ENCODE measurements around the gene S1PR3. TPM values are rescaled to one million over a fixed set of nuclear protein-coding genes. Genes with fewer than 3 reads are reported as not detected.

S1PR3 gene
- total and polyA plus RNA-seq, 4 donors, result 1.4 to 4.5 (median 2.9) TPM

- TF ChIP-seq JUND (IDR thresholded peaks at IDR 0.05), result no peak
- TF ChIP-seq EGR1 (IDR thresholded peaks at IDR 0.05; ENCODE audit: low read depth in 2 of 2), result no peak
- TF ChIP-seq HNF4G (IDR thresholded peaks at IDR 0.05), result no peak
- TF ChIP-seq GABPA (IDR thresholded peaks at IDR 0.05 in 1 of 2, conservative IDR thresholded peaks at IDR 0.05 in 1 of 2), result no peak
- no peak for TF ChIP-seq FOXA1 (IDR thresholded peaks at IDR 0.05)
- TF ChIP-seq HNF4A (conservative IDR thresholded peaks at IDR 0.05), result no peak
Observed at GRCh38 chr9:88971131-88971960, 19.9 kb upstream of the S1PR3 start (continued).

GRCh38 chr9:88972401-88972800 lies 18.9 kb upstream of the S1PR3 start:
- Histone ChIP-seq H3K4me1 (ENCODE audit: control insufficient read depth in 4 of 4, insufficient read depth in 4 of 4, low read length in 3 of 4) (peaks cover 0 to 1% (median 0%) of the 10 kb centered on the region in 4 donors), H3K27ac (ENCODE audit: low read depth in 1 of 2, low read length in 2 of 2) (no peak overlapping the region), H3K9me3 (ENCODE audit: control insufficient read depth in 4 of 4, low read length in 3 of 4) (peaks cover 0 to 5% (median 4%) of the 10 kb centered on the region in 4 donors), H3K27me3 (ENCODE audit: control insufficient read depth in 4 of 4, insufficient read depth in 4 of 4, low read length in 3 of 4) (no peaks in the 10 kb centered on the region), H3K9ac (ENCODE audit: low read depth in 1 of 2, low read length in 2 of 2) (no peak overlapping the region), H3K36me3 (ENCODE audit: control insufficient read depth in 4 of 4, insufficient read depth in 3 of 4, low read depth in 1 of 4, low read length in 3 of 4) (no peaks in the 10 kb centered on the region), H3K4me3 (ENCODE audit: low read depth in 1 of 3, low read length in 3 of 3) (no peak overlapping the region)
- DNase-seq (ENCODE audit: low spot score), result no peak
- no peak for TF ChIP-seq MAX (IDR thresholded peaks at IDR 0.05)
- TF ChIP-seq HNF4A (conservative IDR thresholded peaks at IDR 0.05), result no peak
- no peak for TF ChIP-seq ZBTB33 (IDR thresholded peaks at IDR 0.05)
- no peak for TF ChIP-seq FOXA2 (IDR thresholded peaks at IDR 0.05)
- no peak for TF ChIP-seq TAF1 (conservative IDR thresholded peaks at IDR 0.05)
- WGBS, result 88% methylated on average over 4 of the region's 4 CpGs

- Histone ChIP-seq H3K4me3 (ENCODE audit: low read depth in 1 of 3, low read length in 3 of 3) (no peak overlapping the region), H3K27ac (ENCODE audit: low read depth in 1 of 2, low read length in 2 of 2) (no peak overlapping the region), H3K36me3 (ENCODE audit: control insufficient read depth in 4 of 4, insufficient read depth in 3 of 4, low read depth in 1 of 4, low read length in 3 of 4) (no peaks in the 10 kb centered on the region), H3K9me3 (ENCODE audit: control insufficient read depth in 4 of 4, low read length in 3 of 4) (peaks cover 0 to 5% (median 4%) of the 10 kb centered on the region in 4 donors), H3K27me3 (ENCODE audit: control insufficient read depth in 4 of 4, insufficient read depth in 4 of 4, low read length in 3 of 4) (no peaks in the 10 kb centered on the region), H3K4me1 (ENCODE audit: control insufficient read depth in 4 of 4, insufficient read depth in 4 of 4, low read length in 3 of 4) (peaks cover 0 to 1% (median 0%) of the 10 kb centered on the region in 4 donors), H3K9ac (ENCODE audit: low read depth in 1 of 2, low read length in 2 of 2) (no peak overlapping the region)
- no peak for DNase-seq (ENCODE audit: low spot score)
- 92% methylated on average over 12 of the region's 12 CpGs for WGBS
- TF ChIP-seq ATF3 (IDR thresholded peaks at IDR 0.05) (no peak), HNF4G (IDR thresholded peaks at IDR 0.05) (no peak), REST (IDR thresholded peaks at IDR 0.05) (no peak), ZBTB33 (IDR thresholded peaks at IDR 0.05) (no peak), TAF1 (conservative IDR thresholded peaks at IDR 0.05) (no peak), RAD21 (IDR thresholded peaks at IDR 0.05) (no peak), FOXA1 (IDR thresholded peaks at IDR 0.05) (no peak), RXRA (IDR thresholded peaks at IDR 0.05) (no peak), NR2F2 (IDR thresholded peaks at IDR 0.05) (no peak), GABPA (IDR thresholded peaks at IDR 0.05 in 1 of 2, conservative IDR thresholded peaks at IDR 0.05 in 1 of 2) (no peak), FOXA2 (IDR thresholded peaks at IDR 0.05) (no peak), CTCF (IDR thresholded peaks at IDR 0.05; ENCODE audit: low read depth, low read length, missing input control) (no peak), MAX (IDR thresholded peaks at IDR 0.05) (no peak), EGR1 (IDR thresholded peaks at IDR 0.05; ENCODE audit: low read depth in 2 of 2) (no peak), YY1 (IDR thresholded peaks at IDR 0.05) (no peak)
Observed at GRCh38 chr9:88973281-88974045, 17.8 kb upstream of the S1PR3 start.
